Endothelial cell of umbilical vein (primary cell): ENCODE results near the gene MAPK11. TPM values are rescaled to one million over a fixed set of nuclear protein-coding genes. Genes with fewer than 3 reads are reported as not detected.

ENCODE experiments used
- BruUV-seq: library from RNA; stranded (reverse); fragments of 400-500 nt; replicated peaks from 2 replicates; lab custom pipeline; 2021; lab: Mats Ljungman, UMichigan
- CTCF ChIA-PET: fragments of 300-600, 350-600 bp; sonication (Branson Sonifier 250); formaldehyde crosslinking; loops from one replicate; lab custom pipeline; 2021; ENCODE audit warnings: antibody characterized with exemption, inconsistent platforms; lab: Charles Lee
- POLR2A ChIA-PET: fragments of 300-600, 350-600 bp; sonication (Branson Sonifier 250); formaldehyde crosslinking; loops from one replicate; lab custom pipeline; 2021; ENCODE audit warnings: antibody characterized with exemption, inconsistent platforms; lab: Charles Lee
- DNase-seq: peaks from one replicate; pipeline ENCODE4 v3.0.0-alpha.2; 2011; ENCODE audit warnings: low read depth, low spot score
- FAIRE-seq: peaks from 2 replicates; lab custom pipeline; 2011; peaks lifted over from hg19 to GRCh38; lab: Jason Lieb, UNC
- H2AFZ ChIP-seq: 2 replicates; pipeline ENCODE4 v1.6.0; 2012; ENCODE audit warnings: low read depth, low read length, control low read depth, inconsistent platforms
- H3K27ac ChIP-seq: 2 replicates; pipeline ENCODE4 v1.5.1; 2011; ENCODE audit warnings: low read depth, mild to moderate bottlenecking, control low read depth, low read length, moderate library complexity; ENCODE audit not compliant: insufficient read depth
- H3K27me3 ChIP-seq, 2 experiments: 2 replicates each; pipeline versions ENCODE4 v1.6.0 to v1.6.1; 2011; ENCODE audit warnings: low read length in 2 of 2, mixed read lengths in 1 of 2; ENCODE audit not compliant: control insufficient read depth in 2 of 2, insufficient read depth in 2 of 2
- H3K36me3 ChIP-seq, 2 experiments: 2 replicates in 1 of 2; 3 replicates in 1 of 2; pipeline ENCODE4 v1.5.1; 2011; ENCODE audit warnings: low read length in 2 of 2, mild to moderate bottlenecking in 1 of 2, moderate library complexity in 1 of 2; ENCODE audit not compliant: control insufficient read depth in 2 of 2, insufficient read depth in 2 of 2; ENCODE audit errors: extremely low read depth in 1 of 2
- H3K4me1 ChIP-seq: 3 replicates; pipeline ENCODE4 v1.5.1; 2011; ENCODE audit warnings: mild to moderate bottlenecking, low read length; ENCODE audit not compliant: control insufficient read depth, insufficient read depth; ENCODE audit errors: extremely low read depth
- H3K4me2 ChIP-seq: 2 replicates; pipeline ENCODE4 v1.6.1; 2011; ENCODE audit warnings: low read length, control low read depth, mixed read lengths; ENCODE audit not compliant: insufficient read depth
- H3K4me3 ChIP-seq, 3 experiments: fragments of 200-600 bp in 1 of 3; sonication (generic), shearing (Covaris generic) in 1 of 3; replicated peaks in 1 of 3; 2 replicates each; pipeline ENCODE4 v1.5.1; 2011 to 2016; ENCODE audit warnings: control low read depth in 3 of 3, low read length in 3 of 3, mild to moderate bottlenecking in 2 of 3, inconsistent platforms in 1 of 3, low read depth in 1 of 3, moderate library complexity in 1 of 3; ENCODE audit not compliant: insufficient read depth in 1 of 3
- H3K79me2 ChIP-seq: 2 replicates; pipeline ENCODE4 v1.6.0; 2012; ENCODE audit warnings: low read length, inconsistent platforms; ENCODE audit not compliant: control insufficient read depth, insufficient read depth
- H3K9ac ChIP-seq: replicated peaks from 2 replicates; pipeline ENCODE3; 2011; ENCODE audit warnings: low read length, control low read depth; ENCODE audit not compliant: insufficient read depth; ENCODE audit errors: extremely low read depth
- H3K9me1 ChIP-seq: replicated peaks from 3 replicates; pipeline ENCODE4 v1.6.0; 2011; ENCODE audit warnings: mild to moderate bottlenecking, low read length; ENCODE audit not compliant: control insufficient read depth, insufficient read depth; ENCODE audit errors: extremely low read depth
- H3K9me3 ChIP-seq: replicated peaks from 2 replicates; pipeline ENCODE4 v1.5.1; 2012; ENCODE audit warnings: low read length, inconsistent platforms; ENCODE audit not compliant: control insufficient read depth, insufficient read depth
- H4K20me1 ChIP-seq: replicated peaks from 2 replicates; pipeline ENCODE3; 2011; ENCODE audit warnings: mild to moderate bottlenecking, low read length; ENCODE audit not compliant: control insufficient read depth, insufficient read depth; ENCODE audit errors: extremely low read depth
- EZH2 ChIP-seq: IDR thresholded peaks from 2 replicates; pipeline ENCODE4 v1.6.1; 2012; ENCODE audit warnings: borderline replicate concordance, low read depth, mild to moderate bottlenecking, moderate library complexity, low read length, inconsistent platforms; ENCODE audit not compliant: severe bottlenecking
- FOS ChIP-seq: IDR thresholded peaks from 2 replicates; pipeline ENCODE4 v1.6.1; 2011; ENCODE audit warnings: mild to moderate bottlenecking, low read length, moderate library complexity, borderline replicate concordance; ENCODE audit not compliant: insufficient read depth
- GATA2 ChIP-seq: IDR thresholded peaks from 2 replicates; pipeline ENCODE4 v1.7.0; 2011; ENCODE audit warnings: low read depth, mild to moderate bottlenecking, moderate library complexity, mixed read lengths, low read length; ENCODE audit not compliant: insufficient read length, insufficient read depth
- JUN ChIP-seq: IDR thresholded peaks from 2 replicates; pipeline ENCODE4 v1.6.1; 2011; ENCODE audit warnings: borderline replicate concordance, low read depth; ENCODE audit not compliant: insufficient read length, insufficient read depth
- MYC ChIP-seq: IDR thresholded peaks from one replicate; pipeline ENCODE4 v1.6.1; 2011; ENCODE audit warnings: mild to moderate bottlenecking, low read depth, low read length
- POLR2A ChIP-seq: IDR thresholded peaks from 2 replicates; pipeline ENCODE4 v1.6.1; 2012; ENCODE audit warnings: low read depth, mild to moderate bottlenecking, control low read depth, low read length
- POLR2AphosphoS5 ChIP-seq: IDR thresholded peaks from 2 replicates; pipeline ENCODE4 v1.6.1; 2012; ENCODE audit warnings: low read depth, mild to moderate bottlenecking, control low read depth, low read length, moderate library complexity; ENCODE audit not compliant: insufficient read depth
- dilution Hi-C: fragments of 300-500 bp; cut with MboI; formaldehyde crosslinking; loops from one replicate; pipeline ENCODE4 v1.15.0; 2019; ENCODE audit warnings: low sequenced_read_pairs; ENCODE audit not compliant: extremely low pct_ligation_motif_present
- intact Hi-C: fragments of 100-400 bp; cut with micrococcal nuclease; formaldehyde crosslinking; loops from one replicate; pipeline ENCODE4 v1.10.0; 2022
- polyA plus RNA-seq, 4 experiments: library from polyadenylated mRNA; depleted of rRNA in 3 of 4; stranded (reverse) in 3 of 4; unstranded in 1 of 4; fragments of >200 nt; gene quantifications; 2 replicates each; pipeline versions ENCODE4 v1.2.1 to v1.2.3, GENCODE V29; 2011 to 2012; ENCODE audit warnings: missing spikeins in 1 of 4
- total RNA-seq: library from RNA; stranded (reverse); gene quantifications from 2 replicates; pipeline ENCODE4 v1.2.3, GENCODE V29; 2021
- TF ChIP-seq, protein P1 (sequence below): IDR thresholded peaks from 2 replicates; pipeline ENCODE4 v1.6.1; 2011; ENCODE audit not compliant: insufficient read depth, insufficient read length
- TF ChIP-seq, protein P2 (sequence below), 2 donors: IDR thresholded peaks; 1 replicate in 1 of 2; 2 replicates in 1 of 2; pipeline ENCODE4 v1.5.1; 2011; ENCODE audit warnings: low read length in 2 of 2, mild to moderate bottlenecking in 2 of 2, moderate library complexity in 2 of 2, control low read depth in 1 of 2, inconsistent platforms in 1 of 2, low read depth in 1 of 2; ENCODE audit not compliant: insufficient read depth in 1 of 2; ENCODE audit errors: extremely low read depth in 1 of 2

MAPK11 gene
- total and polyA plus RNA-seq, 2 donors (not counting 3 experiments of a cell fraction or from before 2014, with no cell fraction given): 22.8 to 26.3 TPM

DNA sequence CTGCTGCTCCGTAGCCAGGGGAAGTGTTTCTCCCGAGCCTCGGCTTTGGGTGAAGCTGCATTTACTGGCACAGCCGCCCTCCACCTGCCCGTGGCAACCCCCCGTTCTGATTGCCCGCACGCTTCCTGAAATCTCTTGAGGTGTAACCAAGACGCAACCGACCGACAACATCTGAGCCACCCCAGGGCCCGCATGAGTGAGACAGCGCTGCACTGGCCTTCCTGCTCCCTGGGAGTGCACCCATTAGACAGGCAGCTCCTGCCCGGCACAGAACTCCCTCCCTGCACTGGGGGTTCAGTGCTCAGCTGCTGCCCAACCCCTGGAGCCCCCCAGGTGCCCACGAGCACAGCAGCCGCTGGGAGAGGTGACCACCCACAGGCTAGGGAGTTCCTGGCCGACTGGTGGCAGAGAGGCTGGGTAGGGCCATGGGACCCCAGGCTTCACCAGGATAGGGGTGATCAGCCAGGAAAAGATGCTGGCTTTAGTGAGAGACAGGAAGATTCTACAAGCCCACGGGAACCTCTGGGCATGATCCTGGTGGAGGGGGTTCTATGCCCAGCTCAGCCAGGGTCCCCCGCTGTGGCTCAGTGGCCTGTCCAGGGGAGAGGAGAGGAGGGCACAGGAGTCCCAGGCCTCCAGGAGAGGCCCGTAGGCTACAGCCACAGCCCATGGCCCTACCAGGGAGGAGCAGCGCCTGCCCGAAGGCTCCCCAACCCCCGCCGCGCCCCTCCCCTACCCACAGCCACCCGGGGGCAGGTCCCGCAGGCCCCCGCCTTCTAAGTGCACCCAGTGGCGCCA lies 22.7 kb upstream of the MAPK11 start:
- H3K9ac ChIP-seq: peak overlapping the region; percentile 67
- ChIA-PET CTCF (interaction anchor here (0.9 to 5.8 kb wide), 10 partner anchors 10 to 233 kb away, joined by 3 to 29 read pairs (median 13); partner anchors contain the start of gene DENND6B), POLR2A (interaction anchor here (0.9 to 2.0 kb wide), 2 partner anchors 12 to 13 kb away, joined by 4 to 9 read pairs; no protein-coding TSS in a partner anchor)
- FAIRE-seq (no peak), DNase-seq (no peak)
- H3K36me3 ChIP-seq: peaks cover 10 to 37% of the 10 kb centered on the region in 2 experiments
- intact Hi-C loops (loop anchor here (1.0 to 5.0 kb wide), 2 partner anchors 13 to 49 kb away; partner anchors contain the start of gene PPP6R2), dilution Hi-C loops (no loop called here)
- H3K27ac ChIP-seq: peak overlapping the region; percentile 54
- no peak overlapping the region for H2AFZ ChIP-seq
- H3K9me1 ChIP-seq: no peaks in the 10 kb centered on the region
- no peak for TF ChIP-seq POLR2A
- no peak for TF ChIP-seq EZH2
- TF ChIP-seq, protein P1, sequence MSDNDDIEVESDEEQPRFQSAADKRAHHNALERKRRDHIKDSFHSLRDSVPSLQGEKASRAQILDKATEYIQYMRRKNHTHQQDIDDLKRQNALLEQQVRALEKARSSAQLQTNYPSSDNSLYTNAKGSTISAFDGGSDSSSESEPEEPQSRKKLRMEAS: no peak
- TF ChIP-seq MYC: no peak
- TF ChIP-seq POLR2AphosphoS5: no peak
- TF ChIP-seq JUN: no peak
- TF ChIP-seq GATA2: no peak
- TF ChIP-seq FOS: no peak
- TF ChIP-seq, protein P2, sequence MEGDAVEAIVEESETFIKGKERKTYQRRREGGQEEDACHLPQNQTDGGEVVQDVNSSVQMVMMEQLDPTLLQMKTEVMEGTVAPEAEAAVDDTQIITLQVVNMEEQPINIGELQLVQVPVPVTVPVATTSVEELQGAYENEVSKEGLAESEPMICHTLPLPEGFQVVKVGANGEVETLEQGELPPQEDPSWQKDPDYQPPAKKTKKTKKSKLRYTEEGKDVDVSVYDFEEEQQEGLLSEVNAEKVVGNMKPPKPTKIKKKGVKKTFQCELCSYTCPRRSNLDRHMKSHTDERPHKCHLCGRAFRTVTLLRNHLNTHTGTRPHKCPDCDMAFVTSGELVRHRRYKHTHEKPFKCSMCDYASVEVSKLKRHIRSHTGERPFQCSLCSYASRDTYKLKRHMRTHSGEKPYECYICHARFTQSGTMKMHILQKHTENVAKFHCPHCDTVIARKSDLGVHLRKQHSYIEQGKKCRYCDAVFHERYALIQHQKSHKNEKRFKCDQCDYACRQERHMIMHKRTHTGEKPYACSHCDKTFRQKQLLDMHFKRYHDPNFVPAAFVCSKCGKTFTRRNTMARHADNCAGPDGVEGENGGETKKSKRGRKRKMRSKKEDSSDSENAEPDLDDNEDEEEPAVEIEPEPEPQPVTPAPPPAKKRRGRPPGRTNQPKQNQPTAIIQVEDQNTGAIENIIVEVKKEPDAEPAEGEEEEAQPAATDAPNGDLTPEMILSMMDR (IDR thresholded peaks at IDR 0.05; ENCODE audit: extremely low read depth in 1 of 2, insufficient read depth in 1 of 2, low read depth in 1 of 2, low read length in 2 of 2): no peak
- no TSS peak for BruUV-seq
- H3K27me3 ChIP-seq: no peaks in the 10 kb centered on the region
- H3K4me3 ChIP-seq: peak overlapping the region in 2 of 3 experiments; percentile 0 to 6
- H4K20me1 ChIP-seq: no peaks in the 10 kb centered on the region
- peak overlapping the region; percentile 40 for H3K4me2 ChIP-seq
- peaks cover 20% of the 10 kb centered on the region for H3K4me1 ChIP-seq
- H3K79me2 ChIP-seq: peaks cover 74% of the 10 kb centered on the region
- no peaks in the 10 kb centered on the region for H3K9me3 ChIP-seq
